SU-DHL-6 (cell line): Measurements from ENCODE around the gene GRAMD1A.
A peak's percentile ranks its signal among the peaks of the same experiment; 100 is the strongest.

Experiments used
- H2AFZ ChIP-seq: fragments of 200-600 bp; sonication (generic); 2 replicates; pipeline ENCODE4 v1.6.1; 2014; ENCODE audit warnings: low read depth, mild to moderate bottlenecking, moderate library complexity, mixed read lengths, antibody characterized with exemption, low read length; ENCODE audit not compliant: severe bottlenecking
- H3F3A ChIP-seq: fragments of 200-600 bp; shearing (Covaris generic); 2 replicates; pipeline ENCODE4 v1.6.0; 2016; ENCODE audit warnings: antibody characterized with exemption, mild to moderate bottlenecking; ENCODE audit not compliant: insufficient read depth
- H3K27ac ChIP-seq: fragments of 200-600 bp; sonication (generic); 2 replicates; pipeline ENCODE4 v1.5.1; 2016; ENCODE audit warnings: low read depth, mild to moderate bottlenecking, low read length, moderate library complexity, mixed read lengths
- H3K27me3 ChIP-seq: fragments of 200-600 bp; sonication (generic), shearing (Covaris generic); 2 replicates; pipeline ENCODE4 v1.6.0; 2014; ENCODE audit warnings: mild to moderate bottlenecking, low read length
- H3K36me3 ChIP-seq: fragments of 200-600 bp; sonication (generic); 2 replicates; pipeline ENCODE4 v1.6.1; 2014; ENCODE audit warnings: mild to moderate bottlenecking, low read length, mixed read lengths
- H3K4me2 ChIP-seq: fragments of 300-600, 200-600 bp; shearing (Covaris generic), sonication (generic); 2 replicates; pipeline ENCODE4 v1.6.0; 2014; ENCODE audit warnings: low read length, low read depth, mild to moderate bottlenecking; ENCODE audit not compliant: poor library complexity, severe bottlenecking
- H3K4me3 ChIP-seq: fragments of 200-600 bp; sonication (generic); 2 replicates; pipeline ENCODE4 v1.5.1; 2014; ENCODE audit warnings: antibody characterized with exemption, low read length, mild to moderate bottlenecking, mixed read lengths; ENCODE audit not compliant: insufficient read depth, poor library complexity, severe bottlenecking
- H3K79me2 ChIP-seq: fragments of 200-600 bp; sonication (generic); 2 replicates; pipeline ENCODE4 v1.6.1; 2014; ENCODE audit warnings: mild to moderate bottlenecking, low read length, moderate library complexity; ENCODE audit not compliant: insufficient read depth
- H3K9ac ChIP-seq: fragments of 200-600 bp; sonication (generic); 2 replicates; pipeline ENCODE4 v1.7.0; 2014; ENCODE audit warnings: mild to moderate bottlenecking, low read length
- H3K9me2 ChIP-seq: fragments of 200-600 bp; sonication (generic); replicated peaks from 2 replicates; pipeline ENCODE4 v1.6.1; 2014; ENCODE audit warnings: low read length; ENCODE audit not compliant: insufficient read depth
- H3K9me3 ChIP-seq: fragments of 200-600 bp; sonication (generic); 2 replicates; pipeline ENCODE4 v1.6.1; 2014; ENCODE audit warnings: low read length, mixed read lengths; ENCODE audit not compliant: insufficient read depth
- H4K20me1 ChIP-seq: fragments of 200-600 bp; sonication (generic); 2 replicates; pipeline ENCODE4 v1.6.1; 2014; ENCODE audit warnings: low read depth, mild to moderate bottlenecking, antibody characterized with exemption, low read length, moderate library complexity, mixed read lengths
- EZH2phosphoT487 ChIP-seq: fragments of 200-600 bp; sonication (generic), shearing (Covaris generic); conservative IDR thresholded peaks from 2 replicates; pipeline ENCODE4 v1.6.1; 2018; ENCODE audit warnings: mild to moderate bottlenecking, antibody characterized with exemption, low read length, moderate library complexity, mixed read lengths
- TF ChIP-seq, protein P1 (sequence below): fragments of 200-600 bp; sonication (generic); IDR thresholded peaks from one replicate; pipeline ENCODE4 v1.5.1; 2017; ENCODE audit warnings: antibody characterized with exemption, mild to moderate bottlenecking, low read length, moderate library complexity; ENCODE audit not compliant: insufficient read depth, poor library complexity, severe bottlenecking

Gene GRAMD1A

DNA sequence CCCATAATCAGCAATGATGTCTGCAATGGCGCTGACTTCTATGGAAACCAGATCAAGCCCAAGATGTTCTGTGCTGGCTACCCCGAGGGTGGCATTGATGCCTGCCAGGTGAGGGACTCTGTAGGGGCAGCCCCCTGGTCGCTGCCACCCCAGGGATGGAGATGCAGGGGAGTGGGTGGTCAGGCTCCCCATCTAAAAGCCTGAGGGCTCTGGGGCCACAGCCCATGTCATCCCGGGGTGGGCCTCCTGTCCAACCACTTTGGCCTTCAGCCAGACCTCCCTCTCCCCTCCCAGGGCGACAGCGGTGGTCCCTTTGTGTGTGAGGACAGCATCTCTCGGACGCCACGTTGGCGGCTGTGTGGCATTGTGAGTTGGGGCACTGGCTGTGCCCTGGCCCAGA is 65.5 kb downstream of the GRAMD1A start:
- H3K4me3 ChIP-seq = no peak overlapping the region

DNA sequence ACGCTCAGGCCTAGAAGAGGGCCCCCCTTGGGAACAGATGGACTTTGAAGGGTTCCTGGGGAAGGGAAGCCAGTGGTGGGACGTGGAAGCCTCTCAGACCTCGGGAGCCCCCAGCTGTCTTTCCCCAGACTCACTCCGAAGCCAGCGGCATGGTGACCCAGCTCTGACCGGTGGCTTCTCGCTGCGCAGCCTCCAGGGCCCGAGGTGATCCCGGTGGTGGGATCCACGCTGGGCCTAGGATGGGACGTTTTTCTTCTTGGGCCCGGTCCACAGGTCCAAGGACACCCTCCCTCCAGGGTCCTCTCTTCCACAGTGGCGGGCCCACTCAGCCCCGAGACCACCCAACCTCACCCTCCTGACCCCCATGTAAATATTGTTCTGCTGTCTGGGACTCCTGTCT is 66.0 kb downstream of the GRAMD1A start:
- Histone ChIP-seq H3K9me2 (no peaks in the 10 kb centered on the region), H3K79me2 (no peaks in the 10 kb centered on the region), H3K9me3 (no peaks in the 10 kb centered on the region; the same call in 1 of the 2 replicates), H3K9ac (no peak overlapping the region), H3K4me2 (peak overlapping the region; percentile 59), H3K36me3 (no peaks in the 10 kb centered on the region), H4K20me1 (no peaks in the 10 kb centered on the region), H3K4me3 (no peak overlapping the region), H2AFZ (no peak overlapping the region), H3K27ac (no peak overlapping the region), H3K27me3 (no peaks in the 10 kb centered on the region), H3F3A (0 out of 2 replicates have a peak, but pooled peaks cover 3% of the 10 kb centered on the region)
- TF ChIP-seq, protein P1, sequence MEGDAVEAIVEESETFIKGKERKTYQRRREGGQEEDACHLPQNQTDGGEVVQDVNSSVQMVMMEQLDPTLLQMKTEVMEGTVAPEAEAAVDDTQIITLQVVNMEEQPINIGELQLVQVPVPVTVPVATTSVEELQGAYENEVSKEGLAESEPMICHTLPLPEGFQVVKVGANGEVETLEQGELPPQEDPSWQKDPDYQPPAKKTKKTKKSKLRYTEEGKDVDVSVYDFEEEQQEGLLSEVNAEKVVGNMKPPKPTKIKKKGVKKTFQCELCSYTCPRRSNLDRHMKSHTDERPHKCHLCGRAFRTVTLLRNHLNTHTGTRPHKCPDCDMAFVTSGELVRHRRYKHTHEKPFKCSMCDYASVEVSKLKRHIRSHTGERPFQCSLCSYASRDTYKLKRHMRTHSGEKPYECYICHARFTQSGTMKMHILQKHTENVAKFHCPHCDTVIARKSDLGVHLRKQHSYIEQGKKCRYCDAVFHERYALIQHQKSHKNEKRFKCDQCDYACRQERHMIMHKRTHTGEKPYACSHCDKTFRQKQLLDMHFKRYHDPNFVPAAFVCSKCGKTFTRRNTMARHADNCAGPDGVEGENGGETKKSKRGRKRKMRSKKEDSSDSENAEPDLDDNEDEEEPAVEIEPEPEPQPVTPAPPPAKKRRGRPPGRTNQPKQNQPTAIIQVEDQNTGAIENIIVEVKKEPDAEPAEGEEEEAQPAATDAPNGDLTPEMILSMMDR = no peak
- TF ChIP-seq EZH2phosphoT487 = no peak

More for the DNA sequence above, 65.5 kb downstream of the GRAMD1A start:
- 0 out of 2 replicates have a peak, but pooled peaks cover under 1% of the 10 kb centered on the region for H3F3A ChIP-seq
- no peaks in the 10 kb centered on the region for H3K9me2 ChIP-seq
- no peak overlapping the region for H2AFZ ChIP-seq
- H3K9me3 ChIP-seq = no peaks in the 10 kb centered on the region; the same call in 1 of the 2 replicates
- H3K9ac ChIP-seq = no peak overlapping the region
- no peaks in the 10 kb centered on the region for H3K36me3 ChIP-seq
- no peak overlapping the region for H3K27ac ChIP-seq
- no peaks in the 10 kb centered on the region for H3K27me3 ChIP-seq
- no peaks in the 10 kb centered on the region for H3K79me2 ChIP-seq
- H4K20me1 ChIP-seq = no peaks in the 10 kb centered on the region
- no peak overlapping the region for H3K4me2 ChIP-seq
- TF ChIP-seq EZH2phosphoT487 = no peak
- TF ChIP-seq, protein P1 = no peak

DNA sequence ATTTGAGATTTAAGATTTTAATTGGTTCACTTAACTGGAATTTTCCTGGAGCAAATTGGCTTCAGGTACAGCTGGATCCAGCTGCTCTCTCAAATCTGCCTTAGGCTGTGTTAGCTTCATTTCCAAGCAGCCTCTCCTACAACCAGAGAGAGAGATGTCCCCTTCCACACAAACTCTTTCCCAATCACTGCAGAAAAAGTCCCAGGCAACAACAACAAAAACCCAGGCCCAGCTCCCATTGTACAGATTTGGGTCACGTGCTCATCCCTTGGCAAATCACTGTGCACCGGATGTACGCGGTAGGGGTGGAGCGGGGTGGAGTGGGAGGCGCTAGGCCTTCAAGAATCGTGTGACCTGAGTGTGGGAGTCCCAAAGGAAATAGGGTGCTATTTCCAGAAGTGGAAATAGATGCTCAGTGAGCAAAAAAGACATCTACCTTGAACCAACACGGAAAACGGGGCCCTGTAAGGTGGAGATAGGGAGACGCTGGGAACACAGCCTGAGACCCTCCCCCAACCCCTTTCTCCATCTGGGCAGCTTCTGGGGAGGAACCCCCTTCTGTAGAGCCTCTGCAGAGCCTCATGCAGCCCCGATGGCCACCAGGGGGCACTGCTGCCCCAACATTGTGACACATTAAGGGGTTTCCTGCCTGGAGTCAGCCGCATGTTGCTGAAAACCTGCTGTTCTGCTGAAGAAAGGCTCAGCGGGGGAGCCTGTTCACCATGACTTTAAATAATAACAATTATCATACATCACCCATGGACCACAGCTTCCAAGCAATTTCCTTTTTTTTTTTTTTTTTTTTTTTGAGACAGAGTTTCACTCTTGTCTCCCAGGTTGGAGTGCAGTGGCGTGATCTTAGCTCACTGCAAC is 66.8 kb downstream of the GRAMD1A start:
- H4K20me1 ChIP-seq = no peaks in the 10 kb centered on the region
- peak overlapping the region; percentile 34; the same call in 1 of the 2 replicates for H3K9ac ChIP-seq
- H3K27ac ChIP-seq = peak overlapping the region; percentile 42
- peak overlapping the region; percentile 30 for H3K4me3 ChIP-seq
- no peaks in the 10 kb centered on the region for H3K79me2 ChIP-seq
- H3F3A ChIP-seq = 0 out of 2 replicates have a peak, but pooled peaks cover 3% of the 10 kb centered on the region
- no peaks in the 10 kb centered on the region for H3K9me2 ChIP-seq
- H3K9me3 ChIP-seq = no peaks in the 10 kb centered on the region; the same call in 1 of the 2 replicates
- peak overlapping the region; percentile 59 for H3K4me2 ChIP-seq
- H3K27me3 ChIP-seq = no peaks in the 10 kb centered on the region
- no peak for TF ChIP-seq EZH2phosphoT487
- TF ChIP-seq, protein P1 = peak; percentile 98
- H2AFZ ChIP-seq = peak overlapping the region; percentile 61
- H3K36me3 ChIP-seq = no peaks in the 10 kb centered on the region
